Measurements from ENCODE around the gene COP1. TPM values are rescaled to one million over a fixed set of nuclear protein-coding genes. Genes with fewer than 3 reads are reported as not detected.

COP1 gene
- total and polyA plus RNA-seq, 10 of the 15 experiments (the other 5 are each of a cell fraction or from before 2014, with no cell fraction given) = 17.7 to 49.9 (median 38.7) TPM

DNA sequence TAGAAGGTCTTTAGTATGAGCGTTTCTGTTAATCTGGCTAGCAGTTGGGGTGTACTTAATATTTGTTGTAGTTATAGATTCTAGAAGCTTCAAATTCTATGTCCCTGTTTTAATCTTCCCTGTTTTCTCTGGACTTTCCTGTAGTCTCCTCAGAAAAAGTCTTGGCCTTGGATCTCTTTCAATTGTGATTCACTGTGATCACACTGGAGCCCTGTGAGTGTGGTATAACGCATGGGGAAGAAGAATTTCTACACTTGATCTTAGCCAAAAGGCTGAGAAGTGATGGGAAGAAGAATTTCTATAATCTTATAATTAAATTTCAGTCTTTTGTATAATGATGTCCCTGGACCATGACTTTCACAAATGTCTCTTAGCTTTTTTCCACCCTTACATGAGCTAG is 36.7 kb upstream of the COP1 start:
- ChIA-PET SMC1A (ENCODE audit: uncharacterized antibody, unreplicated experiment) (interaction anchor here (0.9 to 1.1 kb wide), 2 partner anchors 24 to 30 kb away, joined by 3 read pairs; no protein-coding TSS in a partner anchor), POLR2A (no interaction called here)
- 19% methylated on average over 2 of the region's 2 CpGs for WGBS (ENCODE audit: insufficient coverage, insufficient replicate concordance, low lambda C conversion rate, missing lambda C conversion rate)

More for the DNA sequence above, 36.7 kb upstream of the COP1 start:
- DNase-seq (ENCODE audit: low read depth, low spot score) = no peak
- ATAC-seq = no peak
- no TSS peak for BruUV-seq (replicated peaks)
- CTCF ChIA-PET = interaction anchor here (0.7 kb wide), 1 partner anchor 448 kb away, joined by 3 read pairs; no protein-coding TSS in a partner anchor
- no peaks in the 10 kb centered on the region for H3K27me3 ChIP-seq (replicated peaks in 1 of 2; ENCODE audit: control insufficient read depth in 2 of 2, insufficient read depth in 2 of 2, low read length in 1 of 2)
- RAD21 ChIA-PET (ENCODE audit: unreplicated experiment) = no interaction called here
- no peaks in the 10 kb centered on the region for H3K79me2 ChIP-seq (ENCODE audit: control insufficient read depth, insufficient read depth, low read length)
- no peak overlapping the region for H3K4me3 ChIP-seq
- FAIRE-seq = no peak
- H3K27ac ChIP-seq (ENCODE audit: control insufficient read depth, insufficient read depth) = no peak overlapping the region
- in situ Hi-C loops (cut with MboI) = no loop called here
- no peak overlapping the region for H3K9ac ChIP-seq (ENCODE audit: control insufficient read depth, insufficient read depth, low read length)
- no peak overlapping the region for H3K4me2 ChIP-seq (ENCODE audit: control insufficient read depth, insufficient read depth)
- intact Hi-C loops (cut with micrococcal nuclease; ENCODE audit: unreplicated experiment) = no loop called here
- no peak overlapping the region for H2AFZ ChIP-seq (ENCODE audit: control insufficient read depth, low read depth, low read length)
- TF ChIP-seq, protein P1, sequence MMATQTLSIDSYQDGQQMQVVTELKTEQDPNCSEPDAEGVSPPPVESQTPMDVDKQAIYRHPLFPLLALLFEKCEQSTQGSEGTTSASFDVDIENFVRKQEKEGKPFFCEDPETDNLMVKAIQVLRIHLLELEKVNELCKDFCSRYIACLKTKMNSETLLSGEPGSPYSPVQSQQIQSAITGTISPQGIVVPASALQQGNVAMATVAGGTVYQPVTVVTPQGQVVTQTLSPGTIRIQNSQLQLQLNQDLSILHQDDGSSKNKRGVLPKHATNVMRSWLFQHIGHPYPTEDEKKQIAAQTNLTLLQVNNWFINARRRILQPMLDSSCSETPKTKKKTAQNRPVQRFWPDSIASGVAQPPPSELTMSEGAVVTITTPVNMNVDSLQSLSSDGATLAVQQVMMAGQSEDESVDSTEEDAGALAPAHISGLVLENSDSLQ (IDR thresholded peaks at IDR 0.05) = no peak
- TF ChIP-seq TARDBP (IDR thresholded peaks at IDR 0.05; ENCODE audit: borderline replicate concordance) = no peak
- TF ChIP-seq, protein P2, sequence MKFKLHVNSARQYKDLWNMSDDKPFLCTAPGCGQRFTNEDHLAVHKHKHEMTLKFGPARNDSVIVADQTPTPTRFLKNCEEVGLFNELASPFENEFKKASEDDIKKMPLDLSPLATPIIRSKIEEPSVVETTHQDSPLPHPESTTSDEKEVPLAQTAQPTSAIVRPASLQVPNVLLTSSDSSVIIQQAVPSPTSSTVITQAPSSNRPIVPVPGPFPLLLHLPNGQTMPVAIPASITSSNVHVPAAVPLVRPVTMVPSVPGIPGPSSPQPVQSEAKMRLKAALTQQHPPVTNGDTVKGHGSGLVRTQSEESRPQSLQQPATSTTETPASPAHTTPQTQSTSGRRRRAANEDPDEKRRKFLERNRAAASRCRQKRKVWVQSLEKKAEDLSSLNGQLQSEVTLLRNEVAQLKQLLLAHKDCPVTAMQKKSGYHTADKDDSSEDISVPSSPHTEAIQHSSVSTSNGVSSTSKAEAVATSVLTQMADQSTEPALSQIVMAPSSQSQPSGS (IDR thresholded peaks at IDR 0.05; ENCODE audit: low read length) = no peak
- TF ChIP-seq HDAC6 (IDR thresholded peaks at IDR 0.05; ENCODE audit: unreplicated experiment) = no peak
- TF ChIP-seq, protein P3, sequence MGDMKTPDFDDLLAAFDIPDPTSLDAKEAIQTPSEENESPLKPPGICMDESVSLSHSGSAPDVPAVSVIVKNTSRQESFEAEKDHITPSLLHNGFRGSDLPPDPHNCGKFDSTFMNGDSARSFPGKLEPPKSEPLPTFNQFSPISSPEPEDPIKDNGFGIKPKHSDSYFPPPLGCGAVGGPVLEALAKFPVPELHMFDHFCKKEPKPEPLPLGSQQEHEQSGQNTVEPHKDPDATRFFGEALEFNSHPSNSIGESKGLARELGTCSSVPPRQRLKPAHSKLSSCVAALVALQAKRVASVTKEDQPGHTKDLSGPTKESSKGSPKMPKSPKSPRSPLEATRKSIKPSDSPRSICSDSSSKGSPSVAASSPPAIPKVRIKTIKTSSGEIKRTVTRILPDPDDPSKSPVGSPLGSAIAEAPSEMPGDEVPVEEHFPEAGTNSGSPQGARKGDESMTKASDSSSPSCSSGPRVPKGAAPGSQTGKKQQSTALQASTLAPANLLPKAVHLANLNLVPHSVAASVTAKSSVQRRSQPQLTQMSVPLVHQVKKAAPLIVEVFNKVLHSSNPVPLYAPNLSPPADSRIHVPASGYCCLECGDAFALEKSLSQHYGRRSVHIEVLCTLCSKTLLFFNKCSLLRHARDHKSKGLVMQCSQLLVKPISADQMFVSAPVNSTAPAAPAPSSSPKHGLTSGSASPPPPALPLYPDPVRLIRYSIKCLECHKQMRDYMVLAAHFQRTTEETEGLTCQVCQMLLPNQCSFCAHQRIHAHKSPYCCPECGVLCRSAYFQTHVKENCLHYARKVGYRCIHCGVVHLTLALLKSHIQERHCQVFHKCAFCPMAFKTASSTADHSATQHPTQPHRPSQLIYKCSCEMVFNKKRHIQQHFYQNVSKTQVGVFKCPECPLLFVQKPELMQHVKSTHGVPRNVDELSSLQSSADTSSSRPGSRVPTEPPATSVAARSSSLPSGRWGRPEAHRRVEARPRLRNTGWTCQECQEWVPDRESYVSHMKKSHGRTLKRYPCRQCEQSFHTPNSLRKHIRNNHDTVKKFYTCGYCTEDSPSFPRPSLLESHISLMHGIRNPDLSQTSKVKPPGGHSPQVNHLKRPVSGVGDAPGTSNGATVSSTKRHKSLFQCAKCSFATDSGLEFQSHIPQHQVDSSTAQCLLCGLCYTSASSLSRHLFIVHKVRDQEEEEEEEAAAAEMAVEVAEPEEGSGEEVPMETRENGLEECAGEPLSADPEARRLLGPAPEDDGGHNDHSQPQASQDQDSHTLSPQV (IDR thresholded peaks at IDR 0.05) = no peak
- TF ChIP-seq ZNF384 (IDR thresholded peaks at IDR 0.05; ENCODE audit: borderline replicate concordance, low read depth, low read length) = no peak
- no peak for TF ChIP-seq NR2F1 (conservative IDR thresholded peaks at IDR 0.05)
- TF ChIP-seq CREB1 (IDR thresholded peaks at IDR 0.05; ENCODE audit: low read depth) = no peak
- TF ChIP-seq LARP7 (IDR thresholded peaks at IDR 0.05) = no peak
- H3K9me3 ChIP-seq (replicated peaks; ENCODE audit: control insufficient read depth, insufficient read depth, low read length) = no peaks in the 10 kb centered on the region
- H3K4me1 ChIP-seq (ENCODE audit: control insufficient read depth, insufficient read depth, low read length) = no peaks in the 10 kb centered on the region
- no peaks in the 10 kb centered on the region for H3K36me3 ChIP-seq (ENCODE audit: control insufficient read depth in 2 of 2, insufficient read depth in 2 of 2, low read length in 1 of 2)
- no peaks in the 10 kb centered on the region for H4K20me1 ChIP-seq (ENCODE audit: control insufficient read depth, insufficient read depth)
